Posterior cingulate gyrus (tissue), 11 donors: ENCODE results near the gene IGSF21.
"Not testable (repeated sequence)": the region's sequence is repeated elsewhere in the genome, so short reads cannot be mapped to it uniquely, and the experiment has no call there.

Experiments
- DNase-seq, 10 donors: peaks; one replicate each; pipeline versions ENCODE4 v3.0.0 to v3.0.0-alpha.2; 2020 to 2021; ENCODE audit warnings: mixed read lengths in 3 of 10
- intact Hi-C: fragments of 100-400 bp; cut with DNase I; formaldehyde crosslinking; loops from one replicate; pipeline ENCODE4 v1.15.1; 2023

The IGSF21 gene

GRCh38 chr1:18408656-18409370, 301.2 kb downstream of the IGSF21 start:
- intact Hi-C loops = no loop called here
- DNase-seq = no peak

GRCh38 chr1:18409609-18410237, 302.1 kb downstream of the IGSF21 start:
- intact Hi-C loops = no loop called here
- DNase-seq = no peak

GRCh38 chr1:18410407-18410806, 302.8 kb downstream of the IGSF21 start:
- intact Hi-C loops = no loop called here
- no peak for DNase-seq

GRCh38 chr1:18411321-18411720, 303.7 kb downstream of the IGSF21 start:
- DNase-seq = no peak
- intact Hi-C loops = no loop called here

GRCh38 chr1:18411820-18412641, 304.4 kb downstream of the IGSF21 start:
- DNase-seq = no peak
- intact Hi-C loops = no loop called here

- intact Hi-C loops = no loop called here
- DNase-seq = no peak
Measured at GRCh38 chr1:18412882-18413353, 305.3 kb downstream of the IGSF21 start.

- DNase-seq = no peak
- intact Hi-C loops = no loop called here
Measured at GRCh38 chr1:18413541-18414305, 306.1 kb downstream of the IGSF21 start.

GRCh38 chr1:18414321-18414720, 306.7 kb downstream of the IGSF21 start:
- DNase-seq = no peak
- intact Hi-C loops = no loop called here

- intact Hi-C loops = no loop called here
- DNase-seq = no peak
Measured at GRCh38 chr1:18414872-18415447, 307.4 kb downstream of the IGSF21 start.

- intact Hi-C loops = no loop called here
- DNase-seq = no peak
Measured at GRCh38 chr1:18415448-18416027, 307.9 kb downstream of the IGSF21 start.

- DNase-seq, intact Hi-C loops: not testable (repeated sequence)
Measured at GRCh38 chr1:18416126-18416525, 308.5 kb downstream of the IGSF21 start.

- no peak for DNase-seq
- intact Hi-C loops = no loop called here
Measured at GRCh38 chr1:18417316-18418269, 310.0 kb downstream of the IGSF21 start.

GRCh38 chr1:18419113-18419844, 311.7 kb downstream of the IGSF21 start:
- intact Hi-C loops = no loop called here
- DNase-seq = no peak

- intact Hi-C loops = no loop called here
- DNase-seq = no peak
Measured at GRCh38 chr1:18419845-18420184, 312.2 kb downstream of the IGSF21 start.

- no peak for DNase-seq
- intact Hi-C loops = no loop called here
Measured at GRCh38 chr1:18422076-18422777, 314.6 kb downstream of the IGSF21 start.

- DNase-seq = no peak
- intact Hi-C loops = no loop called here
Measured at GRCh38 chr1:18422954-18423353, 315.4 kb downstream of the IGSF21 start.

- no peak for DNase-seq
- intact Hi-C loops = no loop called here
Measured at GRCh38 chr1:18426580-18426979, 319.0 kb downstream of the IGSF21 start.
